ENCODE data around the gene S100A1. TPM values are rescaled to one million over a fixed set of nuclear protein-coding genes. Genes with fewer than 3 reads are reported as not detected.

Gene S100A1
- total RNA-seq, 1 experiment from 2014 or later, result not detected

- H4K5ac ChIP-seq (ENCODE audit: insufficient read length, low read depth, low read length), result no peak overlapping the region
- H4K8ac ChIP-seq (replicated peaks; ENCODE audit: insufficient read length, low read depth, low read length), result no peak overlapping the region
- no peaks in the 10 kb centered on the region for H3K9me3 ChIP-seq (ENCODE audit: control insufficient read depth, low read depth, low read length)
- H4K20me1 ChIP-seq (ENCODE audit: control insufficient read depth, insufficient read depth, insufficient read length), result no peaks in the 10 kb centered on the region
- no peak for TF ChIP-seq CTCF (conservative IDR thresholded peaks at IDR 0.05)
- no peak overlapping the region for H3T11ph ChIP-seq (ENCODE audit: low read length)
- no peak overlapping the region for H3K4me2 ChIP-seq (ENCODE audit: insufficient read depth, insufficient read length, low read length)
- no peaks in the 10 kb centered on the region for H3K79me1 ChIP-seq (ENCODE audit: insufficient read depth, low read depth, low read length, poor library complexity, severe bottlenecking)
- no peak overlapping the region for H2BK20ac ChIP-seq (ENCODE audit: low read depth, low read length, poor library complexity, severe bottlenecking)
- DNase-seq, result no peak
- H3K4me1 Mint-ChIP-seq, result peaks cover 24 to 38% of the 10 kb centered on the region in 2 experiments
- H3K23me2 ChIP-seq (ENCODE audit: insufficient read length, low read depth, low read length, poor library complexity, severe bottlenecking), result no peaks in the 10 kb centered on the region
- H2AFZ ChIP-seq (ENCODE audit: low read length), result no peak overlapping the region
- no peaks in the 10 kb centered on the region; the same call in 1 of the 2 replicates for H3K27me3 Mint-ChIP-seq (ENCODE audit: low read depth)
- no peak overlapping the region for H2BK5ac ChIP-seq (ENCODE audit: insufficient read length, low read length)
- whole genome bisulfite sequencing (ENCODE audit: extremely low coverage, insufficient read length, low lambda C conversion rate), result no CpG with 5 or more reads among the region's 6 CpGs
- H4K91ac ChIP-seq (ENCODE audit: insufficient read length, low read depth, low read length), result no peak overlapping the region
- no peak overlapping the region for H3K27ac Mint-ChIP-seq
- no peak overlapping the region for H3K27ac ChIP-seq (ENCODE audit: insufficient read length, low read depth, low read length)
- no peak overlapping the region for H3K18ac ChIP-seq (ENCODE audit: insufficient read length, low read depth, low read length)
- no peak overlapping the region for H3K23ac ChIP-seq (ENCODE audit: insufficient read length, low read depth, low read length)
- H3K36me3 Mint-ChIP-seq (ENCODE audit: insufficient read depth in 1 of 3, low read depth in 3 of 3), result peaks cover 9 to 29% (median 10%) of the 10 kb centered on the region in 3 experiments; a peak in 6 of 7 replicates
- no peak overlapping the region for H3K4ac ChIP-seq (ENCODE audit: low read depth, low read length)
- H2AK5ac ChIP-seq (ENCODE audit: insufficient read length, low read length), result no peak overlapping the region
- no peaks in the 10 kb centered on the region for H3K79me2 ChIP-seq (ENCODE audit: insufficient read depth, low read length)
- H3K4me1 ChIP-seq (ENCODE audit: insufficient read depth, low read length), result 0 out of 2 replicates have a peak, but pooled peaks cover 4% of the 10 kb centered on the region
- H3K4me3 Mint-ChIP-seq, result no peak overlapping the region
- no peak overlapping the region for H2BK12ac ChIP-seq (ENCODE audit: insufficient read length, low read depth, low read length)
- no peak overlapping the region for H3K14ac ChIP-seq (ENCODE audit: insufficient read depth, low read length)
- H3K9me3 Mint-ChIP-seq, result no peaks in the 10 kb centered on the region
- H3K56ac ChIP-seq (ENCODE audit: insufficient read length, low read depth, low read length), result no peak overlapping the region
- H2BK120ac ChIP-seq (ENCODE audit: low read depth, low read length, poor library complexity, severe bottlenecking), result no peak overlapping the region
- no peaks in the 10 kb centered on the region for H3K27me3 ChIP-seq (ENCODE audit: insufficient read depth, low read length)
- no peak overlapping the region for H2BK15ac ChIP-seq (ENCODE audit: low read depth, low read length)
- no peak overlapping the region for H3K9ac ChIP-seq (ENCODE audit: extremely low read depth, insufficient read length, low read length)
These were observed 9.1 kb upstream of the S100A1 start for GRCh38 chr1:153619171-153619570.

Data from H9 (cell line).